Muscle of arm (tissue), 14 donors: ENCODE results near the gene PHRF1. TPM values are rescaled to one million over a fixed set of nuclear protein-coding genes. Genes with fewer than 3 reads are reported as not detected.

ENCODE experiments used
- DNase-seq: peaks from one replicate; pipeline ENCODE4 v3.0.0-alpha.2; 2013
- long read RNA-seq, 11 donors: transcript quantifications; one replicate each; lab custom pipeline, GENCODE V29; 2026
- polyA plus RNA-seq, 12 donors: library from polyadenylated mRNA; unstranded; fragments of 120-200 nt; gene quantifications; one replicate each; pipeline ENCODE4 v1.2.1, GENCODE V29; 2013; ENCODE audit not compliant: insufficient read length in 12 of 12

The PHRF1 gene
- 10 to 100 TPM in 11 of 12 donors, not detected in 1; 13.6 to 31.4 (median 14.8) TPM for polyA plus RNA-seq
- long read RNA-seq, donor 1, partial matches to known transcripts, result 40 of 59 reads
- long read RNA-seq, donor 1, other reads (novel, unspliced or antisense), result 19 of 59 reads
- long read RNA-seq, donor 2, result 0 reads
- long read RNA-seq, donor 3, result 0 reads
- long read RNA-seq, donor 4, result 0 reads
- long read RNA-seq, donor 5, result 0 reads
- long read RNA-seq, donor 6, result 0 reads
- long read RNA-seq, donor 7, result 0 reads
- long read RNA-seq, donor 8, partial matches to known transcripts, result 5 of 5 reads
- long read RNA-seq, donor 8, other reads (novel, unspliced or antisense), result 0 of 5 reads
- long read RNA-seq, donor 9, result 0 reads
- long read RNA-seq, donor 10, full-length matches to known transcripts, result 1 of 1 reads
- long read RNA-seq, donor 10, partial matches to known transcripts, result 0 of 1 reads
- long read RNA-seq, donor 10, other reads (novel, unspliced or antisense), result 0 of 1 reads
- long read RNA-seq, donor 11, result 0 reads

GRCh38 chr11:575996-576768 lies at the start of gene PHRF1:
TSS of gene PHRF1 (plus strand) at chr11:576470. CDS start at chr11:581513, 5,043 bp downstream.
- DNase-seq, result peak; percentile 95

DNA sequence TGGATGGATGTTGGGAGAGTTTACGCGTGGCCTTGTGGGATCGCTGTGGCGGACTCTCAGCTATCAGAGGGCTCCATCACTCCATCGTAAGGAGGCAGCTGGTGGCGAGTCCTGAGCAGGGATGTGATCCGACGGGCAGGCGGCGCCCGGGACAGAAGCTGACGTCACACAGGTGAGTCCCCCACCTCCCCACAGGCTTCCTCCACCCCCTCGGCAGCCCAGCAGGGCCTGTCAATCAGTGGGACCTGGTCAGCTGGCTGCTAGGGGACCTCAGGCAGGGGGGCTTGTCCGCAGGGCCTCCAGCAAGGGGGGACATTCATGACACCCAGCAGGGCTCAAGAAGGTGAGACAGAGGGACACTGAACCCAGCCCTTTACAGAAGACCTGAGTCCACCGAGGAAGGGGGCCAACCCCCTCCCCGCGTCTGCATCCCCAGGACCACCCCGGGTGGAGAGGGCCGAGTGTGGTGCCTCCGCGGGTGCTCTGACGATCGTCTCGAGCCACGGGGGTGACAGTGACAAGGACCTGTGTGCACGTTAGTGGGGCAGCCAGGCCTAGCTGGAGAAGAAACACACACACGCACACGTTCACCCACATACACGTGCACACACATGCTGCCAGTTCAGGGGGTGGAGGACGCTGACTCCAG lies 48.0 kb upstream of the PHRF1 start:
- DNase-seq, result no peak

- DNase-seq, result no peak
Observed at GRCh38 chr11:528815-529727, 47.2 kb upstream of the PHRF1 start.

DNA sequence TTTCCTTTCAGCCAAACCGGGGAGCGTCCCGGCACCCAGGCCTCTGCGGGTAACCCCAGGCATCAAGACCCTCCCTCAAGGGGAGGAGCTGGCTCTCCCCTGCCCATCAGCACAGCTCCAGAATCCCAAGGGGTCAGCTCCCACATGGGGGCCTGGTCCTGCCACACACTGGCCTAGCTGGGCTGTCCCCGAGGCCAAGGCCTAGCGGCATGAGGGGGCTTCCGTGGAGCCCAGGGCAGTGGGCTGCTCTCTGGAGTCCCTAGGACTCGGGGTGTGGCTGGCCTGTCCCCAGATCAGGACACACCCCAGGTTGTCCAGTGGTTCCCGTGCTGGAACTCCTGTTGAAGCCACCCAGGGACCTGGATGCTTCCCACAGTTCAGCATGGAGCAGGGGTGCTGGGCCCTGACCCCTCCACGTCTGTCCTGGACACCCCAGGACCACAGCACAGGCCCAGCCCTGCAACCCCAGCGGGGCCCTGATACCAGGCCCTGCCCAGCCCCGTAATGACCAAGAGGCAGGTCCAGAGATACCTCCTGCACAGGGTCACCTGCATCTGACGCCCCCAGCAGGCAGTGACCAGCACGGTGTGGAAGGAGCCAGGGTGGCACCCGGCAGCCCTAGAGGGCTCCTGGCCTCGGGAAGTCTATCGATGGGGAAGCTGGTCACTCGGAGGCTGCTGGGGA lies 46.4 kb upstream of the PHRF1 start:
- no peak for DNase-seq

- DNase-seq, result no peak
Observed at GRCh38 chr11:530960-531831, 45.1 kb upstream of the PHRF1 start.

- DNase-seq, result no peak
Observed at GRCh38 chr11:531919-532526, 44.2 kb upstream of the PHRF1 start.

GRCh38 chr11:532527-532985 lies 43.7 kb upstream of the PHRF1 start:
- no peak for DNase-seq

GRCh38 chr11:532986-533585 lies 43.2 kb upstream of the PHRF1 start:
- DNase-seq, result no peak

GRCh38 chr11:533586-534395 lies 42.5 kb upstream of the PHRF1 start:
- no peak for DNase-seq

GRCh38 chr11:534396-535209 lies 41.7 kb upstream of the PHRF1 start:
- no peak for DNase-seq

- no peak for DNase-seq
Observed at GRCh38 chr11:535210-535518, 41.1 kb upstream of the PHRF1 start.

DNA sequence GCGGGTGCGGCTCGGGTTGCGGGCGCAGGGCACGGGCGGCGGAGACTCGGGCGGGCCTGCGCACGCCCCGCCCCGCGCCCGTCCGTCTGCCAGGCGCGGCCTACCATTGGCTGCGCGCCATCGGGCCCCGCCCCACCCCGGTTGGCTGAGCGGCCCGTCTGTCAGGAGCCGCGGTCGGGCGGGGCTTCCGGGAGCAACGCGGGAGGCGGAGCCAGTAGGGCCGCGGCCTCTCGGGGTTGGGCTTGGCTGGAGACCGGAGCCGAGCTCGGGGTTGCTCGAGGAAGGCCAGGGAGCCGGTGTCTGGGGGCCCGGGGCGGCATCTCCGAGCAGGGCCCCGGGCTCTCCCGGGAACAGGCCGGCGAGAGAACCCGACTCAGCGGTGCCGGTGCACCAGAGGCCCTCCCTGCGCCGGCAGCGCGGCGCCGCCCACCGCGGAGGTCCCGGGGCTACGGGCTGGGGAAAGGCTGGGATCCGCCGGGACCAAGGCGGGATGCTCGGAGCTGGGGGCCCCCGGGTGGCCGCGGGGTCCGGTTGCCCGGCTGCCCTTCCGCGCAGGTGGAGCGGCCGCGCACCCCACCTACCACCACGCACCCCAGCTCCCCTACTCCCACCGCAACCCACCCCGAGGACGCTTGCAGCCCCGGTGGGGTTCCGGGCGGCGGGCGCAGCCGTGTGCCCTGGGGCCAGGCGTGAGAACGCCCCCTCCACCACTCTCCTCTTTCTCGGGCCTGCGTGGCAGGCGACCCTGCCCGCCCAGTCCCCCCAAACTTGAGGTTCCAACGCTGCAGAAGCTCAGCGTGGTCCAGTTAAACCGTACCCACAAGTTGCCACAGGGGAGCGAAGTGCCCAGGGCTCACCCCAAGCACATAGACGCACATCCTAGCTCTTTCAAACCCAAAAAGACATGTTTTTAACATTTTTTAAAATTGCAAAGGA lies 40.5 kb upstream of the PHRF1 start, which contains the start of gene HRAS:
HRAS (minus strand) TSS at position 58 of the 936 bp plus-strand sequence.
- DNase-seq, result peak; percentile 93

DNA sequence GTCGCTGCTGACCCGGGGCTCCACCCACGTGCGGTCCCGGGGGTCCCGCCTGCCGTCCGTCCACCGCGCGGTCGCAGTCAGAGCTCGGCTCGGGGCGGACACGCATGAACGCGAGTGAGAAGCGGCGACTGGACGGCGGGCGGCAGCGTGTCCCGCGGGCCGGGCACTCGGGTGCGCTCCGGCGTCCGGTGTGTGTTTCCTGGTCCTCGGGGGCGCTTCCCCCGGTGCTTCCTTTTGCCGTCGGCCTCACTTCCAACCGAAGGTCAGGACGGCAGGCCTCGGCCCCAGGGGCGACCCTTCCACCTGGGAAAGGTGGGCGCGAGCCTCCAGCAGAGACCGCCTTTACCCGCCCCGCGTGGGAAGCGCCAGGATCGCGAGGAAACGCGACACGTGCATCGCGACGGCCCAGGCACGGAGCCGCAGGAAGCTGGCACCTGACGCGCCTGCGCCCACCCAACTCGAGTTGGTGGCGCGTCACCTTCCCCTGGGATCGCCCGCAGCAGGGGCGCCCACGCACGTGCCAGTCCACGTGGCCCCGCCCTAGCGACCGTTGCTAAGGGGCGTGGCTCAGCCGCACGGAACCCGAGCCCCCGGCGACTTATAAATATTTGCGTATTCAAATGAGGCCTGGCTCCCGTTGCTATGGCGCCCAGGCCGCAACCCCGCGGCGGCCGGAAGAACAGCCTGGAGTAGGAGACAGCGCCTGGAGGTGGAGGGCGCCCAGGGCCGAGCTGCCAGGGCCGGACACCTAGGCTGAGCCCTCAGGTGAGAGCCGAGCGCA lies 39.2 kb upstream of the PHRF1 start, which contains the start of gene LRRC56:
LRRC56 (plus strand) TSS at position 687 of the 781 bp plus-strand sequence. CDS start 3,158 bp downstream, outside the sequence.
- peak; percentile 57 for DNase-seq

GRCh38 chr11:537622-538430 lies 38.4 kb upstream of the PHRF1 start:
- no peak for DNase-seq
